ENCODE data around the gene RDH16. TPM values are rescaled to one million over a fixed set of nuclear protein-coding genes. Genes with fewer than 3 reads are reported as not detected.
A peak's percentile ranks its signal among the peaks of the same experiment; 100 is the strongest.

RDH16 gene
- total RNA-seq, 6 donors from 2014 or later: 0.46 to 0.98 (median 0.54) TPM; not detected in 1

- no peaks in the 10 kb centered on the region for H3K9me3 ChIP-seq
- no peak for DNase-seq
- H3K27me3 ChIP-seq: no peaks in the 10 kb centered on the region
- TF ChIP-seq, protein P1, sequence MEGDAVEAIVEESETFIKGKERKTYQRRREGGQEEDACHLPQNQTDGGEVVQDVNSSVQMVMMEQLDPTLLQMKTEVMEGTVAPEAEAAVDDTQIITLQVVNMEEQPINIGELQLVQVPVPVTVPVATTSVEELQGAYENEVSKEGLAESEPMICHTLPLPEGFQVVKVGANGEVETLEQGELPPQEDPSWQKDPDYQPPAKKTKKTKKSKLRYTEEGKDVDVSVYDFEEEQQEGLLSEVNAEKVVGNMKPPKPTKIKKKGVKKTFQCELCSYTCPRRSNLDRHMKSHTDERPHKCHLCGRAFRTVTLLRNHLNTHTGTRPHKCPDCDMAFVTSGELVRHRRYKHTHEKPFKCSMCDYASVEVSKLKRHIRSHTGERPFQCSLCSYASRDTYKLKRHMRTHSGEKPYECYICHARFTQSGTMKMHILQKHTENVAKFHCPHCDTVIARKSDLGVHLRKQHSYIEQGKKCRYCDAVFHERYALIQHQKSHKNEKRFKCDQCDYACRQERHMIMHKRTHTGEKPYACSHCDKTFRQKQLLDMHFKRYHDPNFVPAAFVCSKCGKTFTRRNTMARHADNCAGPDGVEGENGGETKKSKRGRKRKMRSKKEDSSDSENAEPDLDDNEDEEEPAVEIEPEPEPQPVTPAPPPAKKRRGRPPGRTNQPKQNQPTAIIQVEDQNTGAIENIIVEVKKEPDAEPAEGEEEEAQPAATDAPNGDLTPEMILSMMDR (IDR thresholded peaks at IDR 0.05): no peak
- no peak for TF ChIP-seq EP300 (IDR thresholded peaks at IDR 0.05)
- no peak for TF ChIP-seq POLR2AphosphoS5 (IDR thresholded peaks at IDR 0.05)
- no peak for TF ChIP-seq POLR2A (IDR thresholded peaks at IDR 0.05)
- H3K4me1 ChIP-seq: peaks cover 25 to 39% (median 33%) of the 10 kb centered on the region in 4 donors
- no peak for ATAC-seq (ENCODE audit: low FRiP score in 2 of 2)
- H3K4me3 ChIP-seq: no peak overlapping the region
- no peak overlapping the region for H3K27ac ChIP-seq
- WGBS, 2 donors: 52 to 54% methylated on average over 9 to 10 of the region's 10 CpGs
- peaks cover 0 to 6% (median 0%) of the 10 kb centered on the region in 4 donors for H3K36me3 ChIP-seq
Observed at GRCh38 chr12:56993346-56993745, 35.9 kb upstream of the RDH16 start.

DNA sequence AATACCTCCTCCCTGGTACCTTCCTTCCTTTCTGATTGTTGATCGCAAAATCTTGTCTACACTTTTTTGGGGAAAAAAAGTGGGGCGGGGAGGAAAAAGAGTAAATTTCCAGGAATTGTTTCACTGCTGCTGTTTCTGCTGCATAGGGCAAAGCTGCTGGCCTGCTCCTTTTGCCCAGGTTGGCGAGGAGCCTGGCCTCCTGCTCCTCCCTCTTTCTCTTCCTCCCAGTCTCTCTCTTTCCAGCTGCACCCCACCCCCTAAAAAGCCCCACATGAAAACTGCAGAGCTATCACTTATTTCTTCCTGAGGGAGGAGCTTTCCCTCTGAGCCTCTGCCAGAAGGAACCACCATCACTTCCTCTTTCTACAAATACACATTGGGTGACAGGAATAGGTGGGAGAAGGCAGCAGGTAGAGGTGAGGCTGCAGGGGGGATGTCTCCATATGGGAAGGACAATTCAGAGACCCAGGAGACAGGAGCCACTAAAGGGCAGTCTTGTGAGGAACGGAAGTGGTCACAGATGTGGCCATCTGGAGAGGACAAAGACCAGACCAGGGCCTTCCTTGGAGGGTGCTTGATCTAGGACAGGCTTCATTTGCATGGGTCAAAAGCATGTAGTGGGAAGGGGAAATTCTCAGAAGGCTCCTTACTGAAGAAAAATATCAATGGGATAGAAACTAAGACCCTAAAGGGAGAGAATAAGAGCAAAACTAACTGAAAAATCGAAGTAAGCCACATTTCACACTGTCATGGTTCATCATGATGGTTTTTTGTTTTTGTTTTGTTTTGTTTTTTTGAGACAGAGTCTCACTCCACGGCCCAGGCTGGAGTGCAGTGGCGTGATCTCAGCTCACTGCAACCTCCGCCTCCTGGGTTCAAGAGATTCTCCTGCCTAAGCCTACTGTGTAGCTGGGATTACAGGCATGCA is 34.2 kb upstream of the RDH16 start:
- H3K4me3 ChIP-seq: no peak overlapping the region
- WGBS, 2 donors: 58 to 59% methylated on average over 8 of the region's 8 CpGs
- peak in 1 of 2 donors; percentile 38 for DNase-seq
- peak overlapping the region in 3 of 4 donors; percentile 16 to 62 (median 53) for H3K27ac ChIP-seq
- H3K4me1 ChIP-seq: peaks cover 31 to 47% (median 41%) of the 10 kb centered on the region in 4 donors
- peak in 1 of 2 donors; percentile 57 for ATAC-seq (ENCODE audit: low FRiP score in 2 of 2)
- no peaks in the 10 kb centered on the region for H3K27me3 ChIP-seq
- peaks cover 0 to 6% (median 0%) of the 10 kb centered on the region in 4 donors for H3K36me3 ChIP-seq
- H3K9me3 ChIP-seq: no peaks in the 10 kb centered on the region
- TF ChIP-seq, protein P1 (IDR thresholded peaks at IDR 0.05): no peak
- TF ChIP-seq POLR2AphosphoS5 (IDR thresholded peaks at IDR 0.05): no peak
- no peak for TF ChIP-seq POLR2A (IDR thresholded peaks at IDR 0.05)
- no peak for TF ChIP-seq EP300 (IDR thresholded peaks at IDR 0.05)

GRCh38 chr12:56990648-56991318 is 33.4 kb upstream of the RDH16 start:
- no peak for ATAC-seq (ENCODE audit: low FRiP score in 2 of 2)
- 33 to 42% methylated on average over 7 of the region's 7 CpGs for WGBS, 2 donors

GRCh38 chr12:56989861-56990610 is 32.6 kb upstream of the RDH16 start:
- ATAC-seq (ENCODE audit: low FRiP score in 2 of 2) (no peak), DNase-seq (no peak)
- Histone ChIP-seq H3K9me3 (no peaks in the 10 kb centered on the region), H3K27me3 (no peaks in the 10 kb centered on the region), H3K27ac (no peak overlapping the region), H3K4me1 (peaks cover 31 to 47% (median 36%) of the 10 kb centered on the region in 4 donors), H3K4me3 (no peak overlapping the region), H3K36me3 (no peaks in the 10 kb centered on the region)
- no peak for TF ChIP-seq POLR2A (IDR thresholded peaks at IDR 0.05)
- TF ChIP-seq EP300 (IDR thresholded peaks at IDR 0.05): no peak
- TF ChIP-seq POLR2AphosphoS5 (IDR thresholded peaks at IDR 0.05): no peak
- TF ChIP-seq, protein P1 (IDR thresholded peaks at IDR 0.05): no peak
- WGBS, 2 donors: 66 to 67% methylated on average over 7 of the region's 7 CpGs

More at GRCh38 chr12:56990648-56991318, 33.4 kb upstream of the RDH16 start:
- H3K4me1 ChIP-seq: peaks cover 31 to 47% (median 36%) of the 10 kb centered on the region in 4 donors
- no peak overlapping the region for H3K4me3 ChIP-seq
- H3K36me3 ChIP-seq: no peaks in the 10 kb centered on the region
- H3K27me3 ChIP-seq: no peaks in the 10 kb centered on the region
- no peak for DNase-seq
- H3K9me3 ChIP-seq: no peaks in the 10 kb centered on the region
- peak overlapping the region in 3 of 4 donors; percentile 16 to 62 (median 53) for H3K27ac ChIP-seq
- TF ChIP-seq, protein P1 (IDR thresholded peaks at IDR 0.05): no peak
- TF ChIP-seq POLR2AphosphoS5 (IDR thresholded peaks at IDR 0.05) (no peak), EP300 (IDR thresholded peaks at IDR 0.05) (no peak), POLR2A (IDR thresholded peaks at IDR 0.05) (no peak)
